Measurements from ENCODE around the gene BAG1. TPM values are rescaled to one million over a fixed set of nuclear protein-coding genes. Genes with fewer than 3 reads are reported as not detected.

BAG1 gene
- total RNA-seq, 4 donors from 2014 or later: 73.2 to 101 (median 91.0) TPM

DNA sequence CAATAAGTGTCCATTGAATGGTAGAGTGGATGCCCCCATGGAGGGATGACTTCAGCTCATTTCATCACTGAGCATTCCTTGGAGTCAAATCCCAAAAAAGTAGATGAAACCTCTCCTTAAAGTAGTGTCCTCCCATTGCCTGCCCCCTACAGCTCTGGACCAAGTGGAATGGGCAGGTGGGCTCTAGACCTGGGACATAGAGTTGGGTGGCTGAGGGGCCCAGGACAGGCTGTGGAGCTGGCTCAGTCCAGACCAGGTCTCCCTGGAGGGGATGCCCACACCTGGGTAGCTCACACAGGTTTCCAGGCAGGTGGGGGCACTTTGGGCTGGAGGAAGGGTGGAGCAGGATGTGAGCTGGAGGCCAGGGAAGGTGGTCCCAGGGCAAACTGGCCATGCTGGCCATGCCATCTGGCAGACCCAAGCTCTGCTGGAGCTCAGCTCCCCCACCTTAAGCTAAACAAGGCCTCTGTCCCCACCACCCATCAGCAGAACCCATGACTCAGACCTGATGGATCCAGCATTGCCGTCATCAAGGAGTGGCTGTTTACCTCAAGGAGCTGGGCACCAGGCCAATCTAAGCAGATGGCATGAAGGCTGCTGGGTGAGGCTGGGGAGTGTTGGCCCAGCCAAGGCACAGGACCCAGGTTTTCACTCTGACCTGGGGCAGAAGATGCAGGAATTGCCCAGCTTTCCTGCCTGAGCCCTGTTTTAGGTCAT lies 30.7 kb downstream of the BAG1 start:
- intact Hi-C loops (cut with DNase I): no loop called here
- DNase-seq: no peak

DNA sequence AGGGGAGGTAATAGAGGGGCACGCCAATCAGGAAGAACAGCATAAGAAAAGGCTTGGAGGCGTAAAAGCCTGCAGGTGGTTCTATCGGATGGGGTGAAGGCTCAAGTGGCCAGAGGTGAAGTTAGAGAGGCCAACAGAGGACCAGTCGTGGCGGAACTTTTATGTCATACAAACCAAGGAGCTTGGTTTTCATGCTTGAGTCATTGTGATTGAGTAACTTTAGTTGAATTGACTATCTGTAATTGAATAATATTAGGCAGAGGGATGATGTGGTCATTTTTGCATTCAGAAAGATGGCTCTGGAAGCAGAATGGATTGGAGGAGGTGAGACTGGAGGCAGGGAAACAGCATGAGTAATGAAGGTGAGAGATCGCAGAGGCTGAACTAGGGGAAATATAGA lies 31.7 kb downstream of the BAG1 start:
- Histone ChIP-seq H3K27me3 (no peaks in the 10 kb centered on the region), H3K4me1 (peaks cover 15 to 79% (median 31%) of the 10 kb centered on the region in 3 donors), H3K27ac (peak overlapping the region in 2 of 4 donors; percentile 79 to 92), H3K9me3 (no peaks in the 10 kb centered on the region), H3K4me3 (no peak overlapping the region), H3K36me3 (no peaks in the 10 kb centered on the region)
- DNase-seq: no peak
- 73 to 88% methylated on average over 6 of the region's 6 CpGs for WGBS, 2 donors
- no peak for TF ChIP-seq POLR2A (IDR thresholded peaks at IDR 0.05)
- TF ChIP-seq, protein P1, sequence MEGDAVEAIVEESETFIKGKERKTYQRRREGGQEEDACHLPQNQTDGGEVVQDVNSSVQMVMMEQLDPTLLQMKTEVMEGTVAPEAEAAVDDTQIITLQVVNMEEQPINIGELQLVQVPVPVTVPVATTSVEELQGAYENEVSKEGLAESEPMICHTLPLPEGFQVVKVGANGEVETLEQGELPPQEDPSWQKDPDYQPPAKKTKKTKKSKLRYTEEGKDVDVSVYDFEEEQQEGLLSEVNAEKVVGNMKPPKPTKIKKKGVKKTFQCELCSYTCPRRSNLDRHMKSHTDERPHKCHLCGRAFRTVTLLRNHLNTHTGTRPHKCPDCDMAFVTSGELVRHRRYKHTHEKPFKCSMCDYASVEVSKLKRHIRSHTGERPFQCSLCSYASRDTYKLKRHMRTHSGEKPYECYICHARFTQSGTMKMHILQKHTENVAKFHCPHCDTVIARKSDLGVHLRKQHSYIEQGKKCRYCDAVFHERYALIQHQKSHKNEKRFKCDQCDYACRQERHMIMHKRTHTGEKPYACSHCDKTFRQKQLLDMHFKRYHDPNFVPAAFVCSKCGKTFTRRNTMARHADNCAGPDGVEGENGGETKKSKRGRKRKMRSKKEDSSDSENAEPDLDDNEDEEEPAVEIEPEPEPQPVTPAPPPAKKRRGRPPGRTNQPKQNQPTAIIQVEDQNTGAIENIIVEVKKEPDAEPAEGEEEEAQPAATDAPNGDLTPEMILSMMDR (IDR thresholded peaks at IDR 0.05): no peak
- intact Hi-C loops (cut with DNase I): no loop called here

More for the DNA sequence above, 30.7 kb downstream of the BAG1 start:
- no peaks in the 10 kb centered on the region for H3K9me3 ChIP-seq
- no peak overlapping the region for H3K4me3 ChIP-seq
- no peaks in the 10 kb centered on the region for H3K36me3 ChIP-seq
- 20% methylated on average over 1 of the region's 1 CpG; no CpG with 5 or more reads in 1 of the 2 donors for WGBS, 2 donors
- peaks cover 15 to 69% (median 28%) of the 10 kb centered on the region in 3 donors for H3K4me1 ChIP-seq
- H3K27ac ChIP-seq: peak overlapping the region; percentile 79 to 92 (median 84)
- peak in 1 of 4 donors; percentile 23 for TF ChIP-seq POLR2A (IDR thresholded peaks at IDR 0.05)
- TF ChIP-seq, protein P1 (IDR thresholded peaks at IDR 0.05): no peak
- H3K27me3 ChIP-seq: no peaks in the 10 kb centered on the region

DNA sequence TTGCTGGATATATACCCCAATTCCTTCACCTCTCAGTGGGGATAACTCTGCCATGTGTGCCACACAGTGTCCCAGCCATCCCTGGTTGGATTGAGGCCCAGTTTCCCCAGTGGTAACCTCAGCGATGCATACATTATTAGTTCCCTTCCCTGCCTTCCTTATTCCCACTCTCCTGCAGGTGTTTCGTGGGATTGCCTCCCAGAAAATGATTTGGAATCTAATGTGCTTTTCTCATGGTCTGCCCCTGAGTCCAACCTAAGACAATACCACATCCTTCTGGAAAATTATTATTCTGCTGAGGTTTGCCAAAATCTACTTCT lies 32.9 kb downstream of the BAG1 start:
- H3K36me3 ChIP-seq: no peaks in the 10 kb centered on the region
- peak overlapping the region; percentile 48 to 84 (median 69) for H3K27ac ChIP-seq
- intact Hi-C loops (cut with DNase I): no loop called here

DNA sequence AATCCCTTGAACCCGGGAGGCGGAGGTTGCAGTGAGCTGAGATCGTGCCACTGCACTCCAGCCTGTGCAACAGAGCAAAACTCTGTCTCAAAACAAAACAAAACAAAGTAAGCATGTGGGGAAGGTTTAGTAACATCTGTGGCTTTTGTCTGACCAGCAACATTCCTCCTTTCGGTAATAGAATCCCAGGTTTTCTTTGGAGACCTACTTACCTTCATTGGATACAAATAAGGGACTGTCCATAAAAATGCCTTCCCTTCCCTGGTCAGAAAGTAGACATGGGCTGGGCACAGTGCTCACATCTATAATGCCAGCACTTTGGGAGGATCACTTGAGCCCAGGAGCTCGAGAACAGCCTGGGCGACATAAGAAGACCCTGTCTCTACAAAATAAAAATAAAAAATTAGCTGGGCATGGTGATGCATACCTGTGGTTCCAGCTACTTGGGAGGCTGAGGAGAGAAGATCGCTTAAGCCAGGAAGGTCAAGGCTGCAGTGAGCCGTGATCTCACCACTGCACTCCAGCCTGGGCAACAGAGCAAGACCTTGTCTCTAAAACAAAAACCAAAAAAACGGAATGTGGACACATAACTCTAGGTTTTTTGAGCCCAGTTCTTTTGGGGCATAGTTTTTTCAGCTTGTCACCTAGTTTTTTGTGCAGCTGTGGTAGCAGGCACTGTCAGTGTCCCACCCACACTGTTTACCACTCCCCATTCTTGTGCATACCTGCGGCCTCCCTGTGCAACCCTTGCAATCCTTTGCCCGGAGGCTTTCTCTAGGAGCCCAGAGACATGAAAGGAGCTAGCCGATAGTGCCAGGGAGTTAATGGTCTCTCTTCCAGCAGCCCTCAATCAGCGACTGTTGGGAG lies 33.5 kb downstream of the BAG1 start:
- Histone ChIP-seq H3K4me1 (peaks cover 15 to 96% (median 34%) of the 10 kb centered on the region in 3 donors), H3K4me3 (no peak overlapping the region), H3K9me3 (no peaks in the 10 kb centered on the region), H3K36me3 (no peaks in the 10 kb centered on the region), H3K27ac (peak overlapping the region; percentile 48 to 84 (median 69)), H3K27me3 (no peaks in the 10 kb centered on the region)
- no peak for DNase-seq
- intact Hi-C loops (cut with DNase I): no loop called here
- TF ChIP-seq POLR2A (IDR thresholded peaks at IDR 0.05): no peak
- TF ChIP-seq, protein P1 (IDR thresholded peaks at IDR 0.05): no peak
- WGBS, 2 donors: 61 to 63% methylated on average over 12 to 13 of the region's 13 CpGs

More for the DNA sequence above, 32.9 kb downstream of the BAG1 start:
- no peak for DNase-seq
- H3K27me3 ChIP-seq: no peaks in the 10 kb centered on the region
- H3K4me1 ChIP-seq: peaks cover 15 to 91% (median 31%) of the 10 kb centered on the region in 3 donors
- WGBS, 2 donors: 55 to 59% methylated on average over 2 of the region's 2 CpGs
- no peak overlapping the region for H3K4me3 ChIP-seq
- TF ChIP-seq, protein P1 (IDR thresholded peaks at IDR 0.05): no peak
- no peak for TF ChIP-seq POLR2A (IDR thresholded peaks at IDR 0.05)
- no peaks in the 10 kb centered on the region for H3K9me3 ChIP-seq

All from esophagus squamous epithelium (tissue), 5 donors.